GM23248 (cell line): ENCODE measurements around the gene FNDC3B.

Experiments
- EZH2 ChIP-seq: fragments of 200-600 bp; sonication (generic); IDR thresholded peaks from 2 replicates; pipeline ENCODE4 v1.6.1; 2018; ENCODE audit warnings: antibody characterized with exemption, mild to moderate bottlenecking; ENCODE audit not compliant: insufficient read depth, poor library complexity, severe bottlenecking
- EZH2phosphoT487 ChIP-seq: fragments of 200-600 bp; sonication (generic); IDR thresholded peaks from 2 replicates; pipeline ENCODE4 v1.6.1; 2018; ENCODE audit warnings: antibody characterized with exemption, moderate library complexity, mild to moderate bottlenecking, low read depth; ENCODE audit not compliant: insufficient read depth

- no peak for TF ChIP-seq EZH2
- TF ChIP-seq EZH2phosphoT487: no peak
Observed at GRCh38 chr3:172181932-172182586, 142.7 kb downstream of the FNDC3B start.
